Gastroesophageal sphincter (tissue), 4 donors: ENCODE results near the gene MRPS18A. TPM values are rescaled to one million over a fixed set of nuclear protein-coding genes. Genes with fewer than 3 reads are reported as not detected.

Experiments used
- ATAC-seq: fragments of 150-250 bp; one replicate; pipeline ENCODE4 v1.9.1; 2016; ENCODE audit warnings: mild to moderate bottlenecking, moderate library complexity
- H3K27ac ChIP-seq, 4 donors: fragments of 200-600 bp; sonication (generic) in 3 of 4; 1 replicate in 3 of 4; 2 replicates in 1 of 4; pipeline ENCODE4 v1.5.1; 2016 to 2019
- H3K27me3 ChIP-seq: fragments of 200-600 bp; sonication (generic); one replicate; pipeline ENCODE4 v1.5.1; 2019
- H3K36me3 ChIP-seq, 2 donors: fragments of 200-600 bp; sonication (generic); one replicate each; pipeline ENCODE4 v1.5.1; 2019; ENCODE audit warnings: control low read depth in 1 of 2
- H3K4me1 ChIP-seq, 3 donors: fragments of 200-600 bp; sonication (generic); 1 replicate in 2 of 3; 2 replicates in 1 of 3; pipeline ENCODE4 v1.5.1; 2016 to 2019; ENCODE audit warnings: control low read depth in 2 of 3
- H3K4me3 ChIP-seq, 2 donors: fragments of 200-600 bp; sonication (generic); one replicate each; pipeline ENCODE4 v1.5.1; 2019; ENCODE audit warnings: mild to moderate bottlenecking in 1 of 2, moderate library complexity in 1 of 2
- H3K9me3 ChIP-seq, 3 donors: fragments of 200-600 bp; sonication (generic); one replicate each; pipeline ENCODE4 v1.5.1; 2017 to 2019; ENCODE audit warnings: control low read depth in 2 of 3
- EP300 ChIP-seq: sonication (generic); formaldehyde crosslinking; IDR thresholded peaks from one replicate; pipeline ENCODE4 v1.6.1; 2017; ENCODE audit warnings: antibody characterized with exemption, mild to moderate bottlenecking
- POLR2A ChIP-seq, 2 donors: fragments of 450-650 bp; IDR thresholded peaks; one replicate each; pipeline ENCODE4 v1.6.1; 2017; ENCODE audit warnings: antibody characterized with exemption in 2 of 2, mild to moderate bottlenecking in 2 of 2, moderate library complexity in 1 of 2
- POLR2AphosphoS5 ChIP-seq: sonication (generic); formaldehyde crosslinking; IDR thresholded peaks from one replicate; pipeline ENCODE4 v1.6.1; 2017; ENCODE audit warnings: antibody characterized with exemption
- WGBS, 2 donors: methylation state at CpG; one replicate each; pipeline ENCODE4 v1.1.5; 2018; ENCODE audit warnings: low coverage in 1 of 2; 5-methylcytosine and 5-hydroxymethylcytosine counted together
- total RNA-seq, 4 donors: library from RNA; depleted of rRNA; stranded (reverse); fragments of >200 nt; gene quantifications; one replicate each; pipeline ENCODE4 v1.1.0, GENCODE V29; 2016
- TF ChIP-seq, protein P1 (sequence below), 4 experiments: fragments of 200-600 bp in 2 of 4; fragments of 450-650 bp in 2 of 4; sonication (generic) in 1 of 4; IDR thresholded peaks; one replicate each; pipeline ENCODE4 v1.5.1; 2017 to 2019; ENCODE audit warnings: antibody characterized with exemption in 4 of 4, mild to moderate bottlenecking in 2 of 4, moderate library complexity in 2 of 4

Gene MRPS18A
- total RNA-seq, 4 donors from 2014 or later, result 36.3 to 47.3 (median 38.6) TPM

DNA sequence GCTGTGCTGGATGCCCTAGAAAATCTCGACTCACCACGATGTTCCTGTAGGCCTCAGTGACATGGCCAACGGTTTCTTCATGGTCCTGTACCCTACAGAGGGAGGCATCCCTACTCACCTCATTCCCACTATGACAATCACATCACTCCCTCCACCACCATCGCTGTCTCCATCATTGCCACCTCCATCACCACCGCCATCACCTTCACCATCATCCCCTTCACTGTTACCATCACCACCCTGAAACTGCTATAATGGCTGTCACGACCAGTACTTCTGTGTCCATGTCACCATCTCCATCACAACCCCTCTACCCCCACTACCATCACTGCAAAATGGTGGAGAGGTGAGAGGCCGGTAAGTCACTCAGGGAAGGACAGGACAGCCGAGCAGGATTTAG is 29.8 kb upstream of the MRPS18A start:
- 86 to 96% methylated on average over 5 to 6 of the region's 8 CpGs for WGBS, 2 donors
- no peak overlapping the region for H3K4me3 ChIP-seq
- ATAC-seq, result no peak
- H3K36me3 ChIP-seq, result no peaks in the 10 kb centered on the region
- TF ChIP-seq POLR2A (IDR thresholded peaks at IDR 0.05) (no peak), POLR2AphosphoS5 (no peak)
- no peaks in the 10 kb centered on the region for H3K9me3 ChIP-seq
- H3K27ac ChIP-seq, result peak overlapping the region in 3 of 4 donors; percentile 53 to 71 (median 59)
- peaks cover 0 to 22% (median 14%) of the 10 kb centered on the region in 3 donors for H3K4me1 ChIP-seq
- H3K27me3 ChIP-seq, result no peaks in the 10 kb centered on the region

DNA sequence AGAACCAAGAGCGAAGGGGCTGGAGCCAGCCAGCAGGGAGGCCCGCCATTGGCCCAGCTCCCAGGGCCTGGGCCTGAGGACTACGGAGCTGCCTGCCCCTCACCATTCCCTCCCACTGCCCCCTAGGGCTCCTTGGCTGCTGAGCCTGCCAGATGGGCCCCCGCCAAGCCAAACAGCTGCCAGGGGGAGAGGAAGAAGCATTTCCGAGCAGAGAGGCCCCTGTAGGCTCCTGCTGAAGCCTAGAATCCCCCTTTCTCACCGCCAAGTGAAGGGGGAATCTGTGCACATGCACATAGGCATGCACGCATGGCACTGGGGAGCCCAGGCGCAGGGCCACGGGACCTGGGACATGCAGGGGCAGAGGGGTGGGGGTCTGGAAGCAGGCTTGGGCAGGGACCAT is 28.5 kb upstream of the MRPS18A start:
- no peaks in the 10 kb centered on the region for H3K27me3 ChIP-seq
- H3K27ac ChIP-seq, result peak overlapping the region in 2 of 4 donors; percentile 37 to 59
- TF ChIP-seq POLR2A (IDR thresholded peaks at IDR 0.05) (no peak), EP300 (no peak), POLR2AphosphoS5 (no peak)
- TF ChIP-seq, protein P1, sequence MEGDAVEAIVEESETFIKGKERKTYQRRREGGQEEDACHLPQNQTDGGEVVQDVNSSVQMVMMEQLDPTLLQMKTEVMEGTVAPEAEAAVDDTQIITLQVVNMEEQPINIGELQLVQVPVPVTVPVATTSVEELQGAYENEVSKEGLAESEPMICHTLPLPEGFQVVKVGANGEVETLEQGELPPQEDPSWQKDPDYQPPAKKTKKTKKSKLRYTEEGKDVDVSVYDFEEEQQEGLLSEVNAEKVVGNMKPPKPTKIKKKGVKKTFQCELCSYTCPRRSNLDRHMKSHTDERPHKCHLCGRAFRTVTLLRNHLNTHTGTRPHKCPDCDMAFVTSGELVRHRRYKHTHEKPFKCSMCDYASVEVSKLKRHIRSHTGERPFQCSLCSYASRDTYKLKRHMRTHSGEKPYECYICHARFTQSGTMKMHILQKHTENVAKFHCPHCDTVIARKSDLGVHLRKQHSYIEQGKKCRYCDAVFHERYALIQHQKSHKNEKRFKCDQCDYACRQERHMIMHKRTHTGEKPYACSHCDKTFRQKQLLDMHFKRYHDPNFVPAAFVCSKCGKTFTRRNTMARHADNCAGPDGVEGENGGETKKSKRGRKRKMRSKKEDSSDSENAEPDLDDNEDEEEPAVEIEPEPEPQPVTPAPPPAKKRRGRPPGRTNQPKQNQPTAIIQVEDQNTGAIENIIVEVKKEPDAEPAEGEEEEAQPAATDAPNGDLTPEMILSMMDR (IDR thresholded peaks at IDR 0.05), result no peak
- WGBS, 2 donors, result no CpG with 5 or more reads among the region's 9 CpGs
- no peaks in the 10 kb centered on the region for H3K9me3 ChIP-seq
- H3K4me3 ChIP-seq, result no peak overlapping the region
- H3K4me1 ChIP-seq, result peaks cover 0 to 22% (median 14%) of the 10 kb centered on the region in 3 donors
- H3K36me3 ChIP-seq, result no peaks in the 10 kb centered on the region
- ATAC-seq, result no peak

DNA sequence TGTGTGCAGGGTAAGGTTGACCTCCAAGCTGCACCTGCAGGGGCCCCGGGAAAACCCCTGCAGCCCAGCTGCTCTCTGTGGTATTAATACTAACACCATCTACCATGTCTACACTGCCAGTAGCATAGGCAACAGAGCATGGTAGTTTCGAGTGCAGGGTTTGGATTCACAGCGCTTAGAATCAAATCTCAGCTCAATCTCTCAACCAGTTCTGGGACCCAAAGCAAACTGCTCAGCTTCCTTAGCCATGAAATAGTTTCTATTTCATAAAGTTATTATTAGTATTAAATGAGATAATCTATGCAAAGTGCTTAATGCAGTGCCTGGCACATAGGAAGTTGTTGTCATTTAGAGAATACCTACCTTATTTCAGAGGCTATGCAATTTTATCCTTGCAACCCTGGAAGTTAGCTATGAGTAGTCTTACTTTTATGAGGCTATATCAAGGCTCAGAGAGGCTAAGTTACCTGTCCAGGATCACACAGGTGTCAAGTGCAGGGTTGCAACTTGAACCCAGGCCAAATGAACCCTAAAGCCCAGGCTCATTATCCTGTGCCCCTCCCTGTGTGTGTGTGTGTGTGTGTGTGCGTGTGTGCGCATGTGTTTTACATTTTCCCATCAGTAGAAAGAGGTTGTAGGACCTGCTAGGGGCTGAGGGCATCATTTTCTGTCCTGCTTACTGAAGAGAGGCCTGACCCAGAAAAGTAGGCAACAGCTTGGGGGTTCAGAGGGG is 27.6 kb upstream of the MRPS18A start:
- H3K4me1 ChIP-seq, result peaks cover 0 to 22% (median 14%) of the 10 kb centered on the region in 3 donors
- H3K27me3 ChIP-seq, result no peaks in the 10 kb centered on the region
- H3K9me3 ChIP-seq, result no peaks in the 10 kb centered on the region
- ATAC-seq, result no peak
- peak overlapping the region in 2 of 4 donors; percentile 37 to 59 for H3K27ac ChIP-seq
- H3K4me3 ChIP-seq, result no peak overlapping the region
- no peaks in the 10 kb centered on the region for H3K36me3 ChIP-seq
- TF ChIP-seq POLR2AphosphoS5, result no peak
- WGBS, 2 donors, result 74 to 80% methylated on average over 2 to 4 of the region's 5 CpGs

DNA sequence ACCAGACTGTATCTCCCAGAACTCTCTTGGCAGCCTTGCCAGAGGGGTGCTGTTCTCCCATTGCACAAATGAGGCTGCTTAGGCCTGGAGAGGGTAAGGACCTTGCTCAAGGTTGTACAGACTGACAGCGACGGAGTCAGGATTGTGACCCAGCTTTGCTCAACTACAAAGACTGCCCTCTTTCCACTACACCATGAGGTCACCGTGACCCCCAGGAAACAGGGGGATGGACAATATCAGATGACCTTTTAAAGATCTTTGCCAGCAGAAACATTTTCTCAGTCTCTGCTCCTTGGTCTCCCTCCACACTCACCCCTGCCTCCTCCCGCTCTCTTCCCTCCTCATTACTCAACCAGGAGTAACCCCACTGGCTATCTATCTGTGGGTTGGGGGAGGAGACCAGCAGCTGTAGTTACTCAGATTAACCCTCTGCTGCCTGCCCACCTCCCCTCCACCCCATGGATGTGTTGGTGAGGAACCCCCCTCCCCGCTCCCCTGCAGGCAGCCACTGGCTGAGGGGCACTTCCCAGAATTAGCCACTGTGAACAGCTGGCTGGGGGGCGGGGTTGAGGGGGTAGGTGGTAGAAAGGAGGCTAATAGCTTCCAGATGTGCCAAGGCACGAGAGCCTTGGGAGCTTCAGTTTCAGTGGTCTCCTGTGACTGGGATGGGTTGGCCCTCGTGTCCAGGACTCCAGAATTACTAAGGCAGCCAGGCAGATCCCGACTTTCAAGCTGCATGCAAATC is 26.9 kb upstream of the MRPS18A start:
- Histone ChIP-seq H3K4me1 (peaks cover 0 to 26% (median 14%) of the 10 kb centered on the region in 3 donors), H3K9me3 (no peaks in the 10 kb centered on the region), H3K36me3 (no peaks in the 10 kb centered on the region), H3K27ac (peak overlapping the region in 2 of 4 donors; percentile 37 to 47), H3K4me3 (no peak overlapping the region), H3K27me3 (no peaks in the 10 kb centered on the region)
- 44 to 55% methylated on average over 3 to 5 of the region's 9 CpGs for WGBS, 2 donors
- TF ChIP-seq EP300, result no peak
- TF ChIP-seq POLR2A (IDR thresholded peaks at IDR 0.05), result no peak
- TF ChIP-seq, protein P1 (IDR thresholded peaks at IDR 0.05), result no peak
- TF ChIP-seq POLR2AphosphoS5, result no peak
- peak; percentile 55 for ATAC-seq

DNA sequence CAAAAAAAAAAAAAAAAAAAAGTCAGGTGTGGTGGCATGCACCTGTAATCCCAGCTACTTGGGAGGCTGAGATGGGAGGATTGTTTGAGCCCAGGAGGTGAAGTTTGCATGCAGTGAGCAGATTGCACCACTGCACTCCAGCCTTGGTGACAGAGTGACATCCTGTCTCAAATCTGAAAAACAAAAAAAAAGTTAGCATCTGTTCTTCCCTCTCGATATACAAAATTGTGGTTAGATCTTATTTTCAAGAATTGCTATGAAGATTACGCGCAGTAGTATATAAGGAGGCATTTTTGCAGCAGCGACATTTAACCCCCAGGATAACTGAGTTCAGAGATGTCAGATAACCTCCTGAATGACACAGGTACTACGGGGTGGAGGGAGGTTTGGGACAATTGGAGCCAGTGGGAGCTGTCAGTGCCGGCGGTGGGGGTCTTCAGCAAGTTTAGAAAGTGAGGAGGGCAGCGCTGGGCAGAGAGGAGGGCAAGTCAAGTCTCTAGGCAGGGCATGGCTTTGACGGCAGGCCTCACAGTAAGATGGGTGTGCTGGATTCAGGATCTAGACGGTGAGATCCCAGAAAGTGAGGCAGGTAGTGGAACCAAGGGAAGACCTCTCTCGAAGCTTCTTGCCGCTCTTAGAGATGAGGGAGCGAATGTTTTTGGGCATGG is 26.2 kb upstream of the MRPS18A start:
- Histone ChIP-seq H3K27ac (peak overlapping the region in 1 of 4 donors; percentile 47), H3K9me3 (no peaks in the 10 kb centered on the region), H3K4me3 (no peak overlapping the region), H3K27me3 (no peaks in the 10 kb centered on the region), H3K4me1 (peaks cover 0 to 33% (median 18%) of the 10 kb centered on the region in 3 donors), H3K36me3 (no peaks in the 10 kb centered on the region)
- no peak for ATAC-seq
- TF ChIP-seq EP300 (no peak), POLR2AphosphoS5 (no peak), POLR2A (IDR thresholded peaks at IDR 0.05) (no peak)
- TF ChIP-seq, protein P1 (IDR thresholded peaks at IDR 0.05), result no peak
- WGBS, 2 donors, result 88 to 96% methylated on average over 5 to 9 of the region's 13 CpGs
